C4-2B (cell line): ENCODE measurements around the gene LIPG.

Source experiments
- H3K27ac ChIP-seq: fragments of 450-650 bp; 2 replicates; pipeline ENCODE4 v1.5.1; 2017
- CTCF ChIP-seq: fragments of 450-650 bp; conservative IDR thresholded peaks from 2 replicates; pipeline ENCODE4 v1.5.1; 2017; ENCODE audit warnings: mild to moderate bottlenecking
- ZFX ChIP-seq: fragments of 450-650 bp; IDR thresholded peaks from 2 replicates; pipeline ENCODE4 v1.6.1; 2017

The LIPG gene

GRCh38 chr18:49590608-49591007, 28.8 kb downstream of the LIPG start:
- TF ChIP-seq ZFX, result no peak
- TF ChIP-seq CTCF, result no peak
- no peak overlapping the region for H3K27ac ChIP-seq

GRCh38 chr18:49591271-49591670, 29.4 kb downstream of the LIPG start:
- no peak for TF ChIP-seq ZFX
- TF ChIP-seq CTCF, result no peak
- H3K27ac ChIP-seq, result no peak overlapping the region

GRCh38 chr18:49591775-49592174, 29.9 kb downstream of the LIPG start:
- no peak overlapping the region for H3K27ac ChIP-seq
- TF ChIP-seq ZFX (no peak), CTCF (no peak)

GRCh38 chr18:49596687-49597086, 34.8 kb downstream of the LIPG start:
- TF ChIP-seq CTCF (no peak), ZFX (no peak)
- H3K27ac ChIP-seq, result no peak overlapping the region

GRCh38 chr18:49597157-49597931, 35.5 kb downstream of the LIPG start:
- H3K27ac ChIP-seq, result no peak overlapping the region
- TF ChIP-seq ZFX (no peak), CTCF (no peak)

- no peak for TF ChIP-seq ZFX
- no peak for TF ChIP-seq CTCF
- no peak overlapping the region for H3K27ac ChIP-seq
These were observed 39.4 kb downstream of the LIPG start for GRCh38 chr18:49601211-49601610.

GRCh38 chr18:49608366-49609255, 46.8 kb downstream of the LIPG start:
- TF ChIP-seq ZFX (no peak), CTCF (no peak)
- no peak overlapping the region for H3K27ac ChIP-seq
